Activated naive CD8-positive, alpha-beta T cell treated with anti-CD3 and anti-CD28 coated beads, Interleukin-2, amount 50 U/mL, for 16 hours (primary cell): ENCODE measurements around the gene YIPF7.

Experiments used
- DNase-seq: peaks from one replicate; pipeline ENCODE4 v3.0.0-alpha.2; 2020; ENCODE audit warnings: low read depth, low spot score

YIPF7 gene

GRCh38 chr4:44651425-44651824, at the start of gene YIPF7:
Gene YIPF7, minus strand, starts transcription at chr4:44651625. Its CDS starts 1,525 bp downstream, at chr4:44650100.
- DNase-seq, result no peak

- no peak for DNase-seq
These were observed 49.6 kb upstream of the YIPF7 start for GRCh38 chr4:44701037-44701436.

GRCh38 chr4:44700427-44700826, 49.0 kb upstream of the YIPF7 start:
- no peak for DNase-seq

GRCh38 chr4:44684648-44685047, 33.2 kb upstream of the YIPF7 start:
- DNase-seq, result no peak

- DNase-seq, result no peak
These were observed 27.6 kb upstream of the YIPF7 start for GRCh38 chr4:44679060-44679459.

- peak; percentile 70 for DNase-seq
These were observed 26.9 kb upstream of the YIPF7 start, which contains the start of gene GUF1 for GRCh38 chr4:44678094-44679041. Gene GUF1, plus strand, starts transcription at chr4:44678420. Its CDS starts 203 bp downstream, at chr4:44678623.

GRCh38 chr4:44675366-44675765, 23.9 kb upstream of the YIPF7 start:
- no peak for DNase-seq

- DNase-seq, result no peak
These were observed 23.0 kb upstream of the YIPF7 start for GRCh38 chr4:44674471-44674870.

GRCh38 chr4:44671636-44672035, 20.2 kb upstream of the YIPF7 start:
- DNase-seq, result no peak

GRCh38 chr4:44670506-44671199, 19.2 kb upstream of the YIPF7 start:
- no peak for DNase-seq

GRCh38 chr4:44668526-44668925, 17.1 kb upstream of the YIPF7 start:
- DNase-seq, result no peak

- no peak for DNase-seq
These were observed 12.3 kb upstream of the YIPF7 start for GRCh38 chr4:44663539-44664263.

GRCh38 chr4:44662623-44663005, 11.2 kb upstream of the YIPF7 start:
- DNase-seq, result no peak

- no peak for DNase-seq
These were observed 10.7 kb upstream of the YIPF7 start for GRCh38 chr4:44661940-44662622.

- DNase-seq, result no peak
These were observed 9.0 kb upstream of the YIPF7 start for GRCh38 chr4:44660396-44660795.

GRCh38 chr4:44652002-44652401, 577 bp upstream of the YIPF7 start:
- DNase-seq, result no peak

- DNase-seq, result no peak
These were observed 5.3 kb downstream of the YIPF7 start for GRCh38 chr4:44646151-44646550.

- no peak for DNase-seq
These were observed 13.3 kb downstream of the YIPF7 start for GRCh38 chr4:44638091-44638490.

GRCh38 chr4:44632733-44633132, 18.7 kb downstream of the YIPF7 start:
- no peak for DNase-seq

- no peak for DNase-seq
These were observed 19.3 kb downstream of the YIPF7 start for GRCh38 chr4:44632089-44632488.

GRCh38 chr4:44629280-44629866, 22.1 kb downstream of the YIPF7 start:
- DNase-seq, result no peak
